ENCODE data around the gene EMILIN2. TPM values are rescaled to one million over a fixed set of nuclear protein-coding genes. Genes with fewer than 3 reads are reported as not detected.

Gene EMILIN2
- total and polyA plus RNA-seq, 2 donors (not counting 3 experiments of a cell fraction or from before 2014, with no cell fraction given) = 9.4 to 13.4 TPM

DNA sequence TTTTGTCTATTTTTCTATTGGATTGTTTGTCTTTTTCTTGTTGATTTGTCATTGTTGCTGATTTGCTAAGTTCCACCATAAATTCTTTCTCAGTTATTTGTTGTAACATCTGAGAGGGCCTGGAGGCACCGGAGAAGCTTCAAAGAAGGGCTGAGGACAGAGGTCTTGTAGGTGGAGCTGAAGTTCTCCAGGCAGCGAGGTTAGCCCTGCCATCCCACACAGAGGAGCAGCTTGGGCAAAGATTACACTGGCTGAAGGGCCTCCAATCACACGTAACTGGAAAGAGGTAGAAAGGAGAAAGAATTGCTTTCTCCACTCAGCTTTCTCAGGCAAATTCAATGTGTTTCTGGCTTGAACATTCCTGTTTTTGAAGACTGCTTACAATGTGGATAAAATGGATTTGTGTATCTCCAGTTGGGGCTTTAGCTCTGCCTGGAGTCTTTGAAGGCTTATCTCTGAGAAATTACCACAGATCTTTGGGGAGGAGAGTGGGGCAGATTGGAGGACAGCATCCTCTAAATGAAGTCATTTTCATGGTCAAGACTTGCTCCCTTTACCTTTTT is 21.1 kb upstream of the EMILIN2 start:
- no peaks in the 10 kb centered on the region for H3K4me1 ChIP-seq (ENCODE audit: control insufficient read depth, extremely low read depth, insufficient read depth, low read length)
- H2AFZ ChIP-seq (ENCODE audit: low read depth, low read length) = no peak overlapping the region
- no peaks in the 10 kb centered on the region for H3K9me1 ChIP-seq (replicated peaks; ENCODE audit: control insufficient read depth, extremely low read depth, insufficient read depth, low read length)
- intact Hi-C loops (cut with micrococcal nuclease) (no loop called here), dilution Hi-C loops (cut with MboI; ENCODE audit: extremely low pct_ligation_motif_present, low sequenced_read_pairs) (no loop called here)
- ChIA-PET CTCF (no interaction called here), POLR2A (no interaction called here)
- FAIRE-seq (no peak), DNase-seq (ENCODE audit: low read depth, low spot score) (no peak)
- TF ChIP-seq FOS (IDR thresholded peaks at IDR 0.05; ENCODE audit: borderline replicate concordance, insufficient read depth, low read length) = no peak
- TF ChIP-seq POLR2A (IDR thresholded peaks at IDR 0.05; ENCODE audit: low read depth, low read length) = no peak
- TF ChIP-seq, protein P1, sequence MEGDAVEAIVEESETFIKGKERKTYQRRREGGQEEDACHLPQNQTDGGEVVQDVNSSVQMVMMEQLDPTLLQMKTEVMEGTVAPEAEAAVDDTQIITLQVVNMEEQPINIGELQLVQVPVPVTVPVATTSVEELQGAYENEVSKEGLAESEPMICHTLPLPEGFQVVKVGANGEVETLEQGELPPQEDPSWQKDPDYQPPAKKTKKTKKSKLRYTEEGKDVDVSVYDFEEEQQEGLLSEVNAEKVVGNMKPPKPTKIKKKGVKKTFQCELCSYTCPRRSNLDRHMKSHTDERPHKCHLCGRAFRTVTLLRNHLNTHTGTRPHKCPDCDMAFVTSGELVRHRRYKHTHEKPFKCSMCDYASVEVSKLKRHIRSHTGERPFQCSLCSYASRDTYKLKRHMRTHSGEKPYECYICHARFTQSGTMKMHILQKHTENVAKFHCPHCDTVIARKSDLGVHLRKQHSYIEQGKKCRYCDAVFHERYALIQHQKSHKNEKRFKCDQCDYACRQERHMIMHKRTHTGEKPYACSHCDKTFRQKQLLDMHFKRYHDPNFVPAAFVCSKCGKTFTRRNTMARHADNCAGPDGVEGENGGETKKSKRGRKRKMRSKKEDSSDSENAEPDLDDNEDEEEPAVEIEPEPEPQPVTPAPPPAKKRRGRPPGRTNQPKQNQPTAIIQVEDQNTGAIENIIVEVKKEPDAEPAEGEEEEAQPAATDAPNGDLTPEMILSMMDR (IDR thresholded peaks at IDR 0.05; ENCODE audit: extremely low read depth in 1 of 2, insufficient read depth in 1 of 2, low read depth in 1 of 2, low read length in 2 of 2) = no peak
- TF ChIP-seq POLR2AphosphoS5 (IDR thresholded peaks at IDR 0.05; ENCODE audit: insufficient read depth, low read depth, low read length) = no peak
- no peak for TF ChIP-seq GATA2 (IDR thresholded peaks at IDR 0.05; ENCODE audit: insufficient read depth, insufficient read length, low read depth, low read length)
- TF ChIP-seq MYC (IDR thresholded peaks at IDR 0.05; ENCODE audit: low read depth, low read length) = no peak
- no peak for TF ChIP-seq EZH2 (IDR thresholded peaks at IDR 0.05; ENCODE audit: borderline replicate concordance, low read depth, low read length, severe bottlenecking)
- no peak for TF ChIP-seq JUN (IDR thresholded peaks at IDR 0.05; ENCODE audit: borderline replicate concordance, insufficient read depth, insufficient read length, low read depth)
- TF ChIP-seq, protein P2, sequence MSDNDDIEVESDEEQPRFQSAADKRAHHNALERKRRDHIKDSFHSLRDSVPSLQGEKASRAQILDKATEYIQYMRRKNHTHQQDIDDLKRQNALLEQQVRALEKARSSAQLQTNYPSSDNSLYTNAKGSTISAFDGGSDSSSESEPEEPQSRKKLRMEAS (IDR thresholded peaks at IDR 0.05; ENCODE audit: insufficient read depth, insufficient read length) = no peak
- H3K4me3 ChIP-seq (replicated peaks in 1 of 3; ENCODE audit: insufficient read depth in 1 of 3, low read depth in 1 of 3, low read length in 3 of 3) = no peak overlapping the region
- H3K9me3 ChIP-seq (replicated peaks; ENCODE audit: control insufficient read depth, insufficient read depth, low read length) = no peaks in the 10 kb centered on the region
- no peak overlapping the region for H3K4me2 ChIP-seq (ENCODE audit: insufficient read depth, low read length)
- H4K20me1 ChIP-seq (replicated peaks; ENCODE audit: control insufficient read depth, extremely low read depth, insufficient read depth, low read length) = no peaks in the 10 kb centered on the region
- no peak overlapping the region for H3K9ac ChIP-seq (replicated peaks; ENCODE audit: extremely low read depth, insufficient read depth, low read length)
- H3K27ac ChIP-seq (ENCODE audit: insufficient read depth, low read depth, low read length) = no peak overlapping the region
- H3K27me3 ChIP-seq (ENCODE audit: control insufficient read depth in 2 of 2, insufficient read depth in 2 of 2, low read length in 2 of 2) = peaks cover 0 to 1% of the 10 kb centered on the region in 2 experiments
- H3K36me3 ChIP-seq (ENCODE audit: control insufficient read depth in 2 of 2, extremely low read depth in 1 of 2, insufficient read depth in 2 of 2, low read length in 2 of 2) = no peaks in the 10 kb centered on the region
- no peaks in the 10 kb centered on the region for H3K79me2 ChIP-seq (ENCODE audit: control insufficient read depth, insufficient read depth, low read length)
- no TSS peak for BruUV-seq (replicated peaks)
